ENCODE results near the gene C8A. TPM values are rescaled to one million over a fixed set of nuclear protein-coding genes. Genes with fewer than 3 reads are reported as not detected.

C8A gene
- total RNA-seq, 1 donor from 2014 or later = not detected

GRCh38 chr1:56923201-56923600, 68.6 kb downstream of the C8A start:
- intact Hi-C loops (cut with micrococcal nuclease) = no loop called here

- intact Hi-C loops (cut with micrococcal nuclease) = no loop called here
These were observed 69.5 kb downstream of the C8A start for GRCh38 chr1:56924116-56924515.

- intact Hi-C loops (cut with micrococcal nuclease) = no loop called here
These were observed 70.6 kb downstream of the C8A start for GRCh38 chr1:56925193-56925592.

GRCh38 chr1:56927171-56927570, 72.6 kb downstream of the C8A start:
- intact Hi-C loops (cut with micrococcal nuclease) = no loop called here

GRCh38 chr1:56927986-56928385, 73.4 kb downstream of the C8A start:
- intact Hi-C loops (cut with micrococcal nuclease) = no loop called here

- intact Hi-C loops (cut with micrococcal nuclease) = no loop called here
These were observed 74.9 kb downstream of the C8A start for GRCh38 chr1:56929492-56929891.

- intact Hi-C loops (cut with micrococcal nuclease) = no loop called here
These were observed 76.6 kb downstream of the C8A start for GRCh38 chr1:56931211-56931610.

GRCh38 chr1:56931686-56932085, 77.1 kb downstream of the C8A start:
- intact Hi-C loops (cut with micrococcal nuclease) = no loop called here

GRCh38 chr1:56933161-56933560, 78.6 kb downstream of the C8A start:
- intact Hi-C loops (cut with micrococcal nuclease) = no loop called here

- intact Hi-C loops (cut with micrococcal nuclease) = no loop called here
These were observed 79.0 kb downstream of the C8A start for GRCh38 chr1:56933606-56934005.

GRCh38 chr1:56934430-56935060, 79.9 kb downstream of the C8A start:
- intact Hi-C loops (cut with micrococcal nuclease) = no loop called here

- intact Hi-C loops (cut with micrococcal nuclease) = no loop called here
These were observed 84.0 kb downstream of the C8A start for GRCh38 chr1:56938646-56939045.

GRCh38 chr1:56939209-56939608, 84.6 kb downstream of the C8A start:
- intact Hi-C loops (cut with micrococcal nuclease) = no loop called here

- intact Hi-C loops (cut with micrococcal nuclease) = no loop called here
These were observed 85.4 kb downstream of the C8A start for GRCh38 chr1:56940039-56940438.

GRCh38 chr1:56948403-56949023, 93.9 kb downstream of the C8A start:
- intact Hi-C loops (cut with micrococcal nuclease) = no loop called here

- intact Hi-C loops (cut with micrococcal nuclease) = no loop called here
These were observed 97.9 kb downstream of the C8A start for GRCh38 chr1:56952501-56952900.

- intact Hi-C loops (cut with micrococcal nuclease) = no loop called here
These were observed 98.8 kb downstream of the C8A start for GRCh38 chr1:56953386-56953785.

GRCh38 chr1:56954664-56955063, 100.1 kb downstream of the C8A start:
- intact Hi-C loops (cut with micrococcal nuclease) = no loop called here

GRCh38 chr1:56957931-56958330, 103.3 kb downstream of the C8A start:
- intact Hi-C loops (cut with micrococcal nuclease) = no loop called here

GRCh38 chr1:56958526-56958925, 103.9 kb downstream of the C8A start:
- intact Hi-C loops (cut with micrococcal nuclease) = no loop called here

- intact Hi-C loops (cut with micrococcal nuclease) = no loop called here
These were observed 106.8 kb downstream of the C8A start for GRCh38 chr1:56961426-56961825.

- intact Hi-C loops (cut with micrococcal nuclease) = no loop called here
These were observed 109.1 kb downstream of the C8A start for GRCh38 chr1:56963667-56964066.

- intact Hi-C loops (cut with micrococcal nuclease) = no loop called here
These were observed 109.9 kb downstream of the C8A start for GRCh38 chr1:56964349-56965017.
